ENCODE measurements around the gene WNT5B.

GRCh38 chr12:1690578-1691122 lies 61.6 kb downstream of the WNT5B start, which contains the start of gene ADIPOR2:
- TF ChIP-seq CTCF (IDR thresholded peaks at IDR 0.05) (no peak), POLR2AphosphoS5 (IDR thresholded peaks at IDR 0.05; ENCODE audit: low read depth, low read length) (peak; percentile 91), ELF1 (IDR thresholded peaks at IDR 0.05) (peak; percentile 99), FOXM1 (IDR thresholded peaks at IDR 0.05; ENCODE audit: low read depth) (no peak), TEAD4 (IDR thresholded peaks at IDR 0.05; ENCODE audit: borderline replicate concordance, insufficient read depth) (no peak), NFIC (IDR thresholded peaks at IDR 0.05; ENCODE audit: borderline replicate concordance) (peak; percentile 63), SMC3 (IDR thresholded peaks at IDR 0.05; ENCODE audit: low read depth, low read length) (no peak)

All from SK-N-SH (cell line).